HCT116 (cell line): ENCODE results near the gene DNASE1L1. TPM values are rescaled to one million over a fixed set of nuclear protein-coding genes. Genes with fewer than 3 reads are reported as not detected.

Experiments
- ATAC-seq: fragments of 200-7000 bp; cut with Tn5 transposase; 2 replicates; pipeline ENCODE4 v1.9.1; 2020; ENCODE audit warnings: mild to moderate bottlenecking, moderate library complexity
- BruUV-seq: library from RNA; stranded (reverse); fragments of 400-500 nt; replicated peaks from 2 replicates; lab custom pipeline; 2021; lab: Mats Ljungman, UMichigan
- CTCF ChIA-PET: fragments of 300-600 bp; sonication (Branson Sonifier 250); formaldehyde crosslinking; loops from one replicate; lab custom pipeline; 2021; ENCODE audit warnings: antibody characterized with exemption; lab: Charles Lee
- POLR2A ChIA-PET: fragments of 300-600, 350-600 bp; sonication (Branson Sonifier 250); formaldehyde crosslinking; loops from one replicate; lab custom pipeline; 2021; ENCODE audit warnings: antibody characterized with exemption; lab: Charles Lee
- RAD21 ChIA-PET, 2 experiments: fragments of 300-600 bp; sonication (Branson Sonifier 250); formaldehyde crosslinking; loops; one replicate each; lab custom pipeline; 2023; ENCODE audit warnings: low total read pairs in 2 of 2; ENCODE audit not compliant: uncharacterized antibody in 2 of 2, unreplicated experiment in 2 of 2, low non-redundant PET in 1 of 2; lab: Charles Lee
- DNase-seq: peaks from one replicate; pipeline ENCODE4 v3.0.0-alpha.2; 2010; ENCODE audit warnings: low read depth, low spot score
- H2AFZ ChIP-seq: fragments of 200-600 bp; shearing (Covaris generic), sonication (generic); 2 replicates; pipeline ENCODE4 v1.6.1; 2017; ENCODE audit warnings: low read depth, mixed run types, mixed read lengths, antibody characterized with exemption, low read length; ENCODE audit not compliant: poor library complexity, severe bottlenecking
- H3K27ac ChIP-seq: 2 replicates; pipeline ENCODE4 v1.5.1; 2012; ENCODE audit warnings: low read depth, low read length
- H3K27me3 ChIP-seq: fragments of 200-600 bp; sonication (generic); 2 replicates; pipeline ENCODE4 v1.6.1; 2016; ENCODE audit warnings: mixed run types, low read length, mixed read lengths; ENCODE audit not compliant: insufficient read depth
- H3K36me3 ChIP-seq, 2 experiments: fragments of 200-500 bp in 1 of 2; fragments of 200-600 bp in 1 of 2; sonication (Bioruptor generic) in 1 of 2; sonication (generic) in 1 of 2; 2 replicates each; pipeline versions ENCODE4 v1.5.1 to v1.6.1; 2014 to 2016; ENCODE audit warnings: low read length in 2 of 2, inconsistent platforms in 1 of 2, mixed read lengths in 1 of 2, mixed run types in 1 of 2; ENCODE audit not compliant: insufficient read depth in 2 of 2, control insufficient read depth in 1 of 2
- H3K4me1 ChIP-seq, 2 experiments: fragments of 200-600 bp in 1 of 2; sonication (generic) in 1 of 2; 2 replicates each; pipeline versions ENCODE4 v1.5.1 to v1.6.1; 2012 to 2017; ENCODE audit warnings: low read length in 2 of 2, inconsistent platforms in 1 of 2, mild to moderate bottlenecking in 1 of 2, mixed read lengths in 1 of 2, mixed run types in 1 of 2, moderate library complexity in 1 of 2; ENCODE audit not compliant: insufficient read depth in 2 of 2, control insufficient read depth in 1 of 2
- H3K4me2 ChIP-seq: fragments of 200-600 bp; sonication (generic); 2 replicates; pipeline ENCODE4 v1.6.1; 2017; ENCODE audit warnings: mixed run types, low read length, mixed read lengths
- H3K4me3 ChIP-seq, 2 experiments: fragments of 200-600 bp in 1 of 2; sonication (generic) in 1 of 2; replicated peaks in 1 of 2; 2 replicates each; pipeline ENCODE4 v1.5.1; 2011 to 2016; ENCODE audit warnings: low read length in 2 of 2, control low read depth in 1 of 2, low read depth in 1 of 2, mild to moderate bottlenecking in 1 of 2, mixed read lengths in 1 of 2, mixed run types in 1 of 2
- H3K79me2 ChIP-seq: fragments of 200-600 bp; sonication (generic); 2 replicates; pipeline ENCODE4 v1.6.1; 2017; ENCODE audit warnings: mild to moderate bottlenecking, mixed run types, low read length, moderate library complexity, mixed read lengths; ENCODE audit not compliant: insufficient read depth
- H3K9ac ChIP-seq: fragments of 200-600 bp; sonication (generic); 2 replicates; pipeline ENCODE4 v1.6.1; 2016; ENCODE audit warnings: low read length, mixed read lengths
- H3K9me2 ChIP-seq: fragments of 200-600 bp; sonication (generic), shearing (Covaris generic); 2 replicates; pipeline ENCODE4 v1.6.1; 2017; ENCODE audit warnings: mixed run types, mild to moderate bottlenecking, moderate library complexity; ENCODE audit not compliant: insufficient read depth
- H3K9me3 ChIP-seq, 2 experiments: fragments of 200-500 bp in 1 of 2; fragments of 200-600 bp in 1 of 2; sonication (Bioruptor generic) in 1 of 2; sonication (generic) in 1 of 2; 2 replicates each; pipeline ENCODE4 v1.6.1; 2014 to 2017; ENCODE audit warnings: low read length in 2 of 2, mixed read lengths in 2 of 2, inconsistent platforms in 1 of 2, low read depth in 1 of 2, mild to moderate bottlenecking in 1 of 2, mixed run types in 1 of 2, moderate library complexity in 1 of 2; ENCODE audit not compliant: control insufficient read depth in 1 of 2, insufficient read depth in 1 of 2
- H4K20me1 ChIP-seq: fragments of 200-600 bp; sonication (generic), shearing (Covaris generic); 2 replicates; pipeline ENCODE4 v1.6.1; 2017; ENCODE audit warnings: mixed run types, mild to moderate bottlenecking, moderate library complexity; ENCODE audit not compliant: insufficient read depth
- CEBPB ChIP-seq: IDR thresholded peaks from 2 replicates; pipeline ENCODE4 v1.6.1; 2012; ENCODE audit warnings: low read depth
- EGR1 ChIP-seq: IDR thresholded peaks from 2 replicates; pipeline ENCODE4 v1.6.1; 2012; ENCODE audit warnings: low read depth
- ELF1 ChIP-seq: IDR thresholded peaks from 2 replicates; pipeline ENCODE4 v1.6.1; 2012; ENCODE audit warnings: low read depth, borderline replicate concordance
- EZH2 ChIP-seq: fragments of 200-600 bp; sonication (generic); IDR thresholded peaks from 2 replicates; pipeline ENCODE4 v1.6.1; 2017; ENCODE audit warnings: antibody characterized with exemption, mixed run types
- EZH2phosphoT487 ChIP-seq: fragments of 200-600 bp; IDR thresholded peaks from 2 replicates; pipeline ENCODE4 v1.6.1; 2018; ENCODE audit warnings: antibody characterized with exemption, borderline replicate concordance
- POLR2A ChIP-seq: IDR thresholded peaks from 2 replicates; pipeline ENCODE4 v1.7.0; 2011; ENCODE audit warnings: borderline replicate concordance; ENCODE audit not compliant: insufficient read depth, insufficient read length; ENCODE audit errors: extremely low read depth
- POLR2AphosphoS5 ChIP-seq: IDR thresholded peaks from 2 replicates; pipeline ENCODE4 v1.6.1; 2011; ENCODE audit warnings: mild to moderate bottlenecking, low read depth, low read length, moderate library complexity
- REST ChIP-seq: IDR thresholded peaks from 2 replicates; pipeline ENCODE4 v1.6.1; 2012; ENCODE audit warnings: low read depth
- SRF ChIP-seq: IDR thresholded peaks from 2 replicates; pipeline ENCODE4 v1.6.1; 2012; ENCODE audit warnings: low read depth
- TCF7L2 ChIP-seq: IDR thresholded peaks from 2 replicates; pipeline ENCODE4 v1.7.0; 2011; ENCODE audit warnings: borderline replicate concordance, inconsistent platforms; ENCODE audit not compliant: insufficient read depth, insufficient read length; ENCODE audit errors: extremely low read depth
- YY1 ChIP-seq: IDR thresholded peaks from 2 replicates; pipeline ENCODE4 v1.6.1; 2011; ENCODE audit warnings: low read length, low read depth, moderate library complexity, mild to moderate bottlenecking; ENCODE audit not compliant: insufficient replicate concordance; ENCODE audit errors: extremely low read depth
- ZFX ChIP-seq: fragments of 450-650 bp; IDR thresholded peaks from 2 replicates; pipeline ENCODE4 v1.6.1; 2017
- ZNF274 ChIP-seq: fragments of 200-500 bp; sonication (Bioruptor generic); IDR thresholded peaks from 2 replicates; pipeline ENCODE4 v1.6.1; 2014; ENCODE audit warnings: mild to moderate bottlenecking, low read depth, low read length, inconsistent platforms
- intact Hi-C: fragments of 100-400 bp; cut with micrococcal nuclease; formaldehyde crosslinking; loops from 2 replicates; pipeline ENCODE4 v1.10.0; 2022
- total RNA-seq: library from RNA; stranded (reverse); gene quantifications from one replicate; pipeline ENCODE4 v1.2.1, GENCODE V29; 2021; ENCODE audit not compliant: unreplicated experiment

Gene DNASE1L1
- total RNA-seq, 1 experiment from 2014 or later = 16.5 TPM

GRCh38 chrX:154445776-154446175 lies 36.7 kb upstream of the DNASE1L1 start:
- H4K20me1 ChIP-seq = no peaks in the 10 kb centered on the region
- DNase-seq (no peak), ATAC-seq (no peak)
- no peaks in the 10 kb centered on the region for H3K9me3 ChIP-seq
- peaks cover 6 to 16% of the 10 kb centered on the region in 2 experiments; a peak in 3 of 4 replicates for H3K4me1 ChIP-seq
- H3K79me2 ChIP-seq = peaks cover 7% of the 10 kb centered on the region; the same call in 1 of the 2 replicates
- H3K4me2 ChIP-seq = no peak overlapping the region
- ChIA-PET RAD21 (no interaction called here), CTCF (no interaction called here), POLR2A (no interaction called here)
- no peak for TF ChIP-seq REST
- TF ChIP-seq EZH2phosphoT487 = no peak
- H3K4me3 ChIP-seq = no peak overlapping the region
- no peak overlapping the region for H2AFZ ChIP-seq
- no TSS peak for BruUV-seq
- H3K27ac ChIP-seq = no peak overlapping the region
- no peaks in the 10 kb centered on the region for H3K27me3 ChIP-seq
- no peaks in the 10 kb centered on the region; a peak in 1 of 4 replicates for H3K36me3 ChIP-seq
- intact Hi-C loops = no loop called here
- no peak overlapping the region for H3K9ac ChIP-seq
- no peaks in the 10 kb centered on the region for H3K9me2 ChIP-seq

DNA sequence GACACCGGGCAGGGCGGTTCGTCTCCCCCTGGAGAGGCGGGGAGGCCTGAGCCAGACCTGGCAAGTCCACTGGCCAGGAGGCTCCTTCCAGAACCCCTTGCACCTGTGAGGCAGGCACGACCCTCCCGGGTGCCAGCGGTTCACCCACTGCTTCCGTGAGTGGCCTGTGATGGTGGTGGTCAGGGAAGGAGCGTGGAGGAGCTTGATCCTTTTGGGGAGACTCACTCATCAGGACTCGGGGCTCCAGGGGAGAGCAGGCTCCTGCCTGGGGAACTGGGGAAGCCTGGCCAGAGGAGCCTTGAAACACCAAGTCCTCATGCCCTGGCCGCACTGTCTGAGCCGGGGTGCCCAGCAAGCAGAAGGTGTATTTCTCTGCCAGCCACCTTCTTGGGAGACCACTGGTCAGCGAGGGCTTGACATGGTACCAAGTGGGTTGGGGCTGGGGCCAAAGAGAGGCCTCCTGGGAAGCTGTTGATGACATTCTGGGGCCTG lies 35.7 kb upstream of the DNASE1L1 start:
- peaks cover 6 to 16% of the 10 kb centered on the region in 2 experiments; a peak in 3 of 4 replicates for H3K4me1 ChIP-seq
- peaks cover 13% of the 10 kb centered on the region for H3K79me2 ChIP-seq
- intact Hi-C loops = loop anchor here (5.0 kb wide), 1 partner anchor 32 kb away; the partner anchor contains the start of gene LAGE3
- peak overlapping the region; percentile 59 to 68 for H3K4me3 ChIP-seq
- peak overlapping the region; percentile 70 for H3K27ac ChIP-seq
- ATAC-seq (peak; percentile 17), DNase-seq (no peak)
- H3K9me2 ChIP-seq = no peaks in the 10 kb centered on the region
- peak overlapping the region; percentile 81 for H3K4me2 ChIP-seq
- no peaks in the 10 kb centered on the region for H4K20me1 ChIP-seq
- H3K36me3 ChIP-seq = no peaks in the 10 kb centered on the region; a peak in 1 of 4 replicates
- no peaks in the 10 kb centered on the region for H3K9me3 ChIP-seq
- BruUV-seq = no TSS peak
- ChIA-PET POLR2A (no interaction called here), RAD21 (no interaction called here), CTCF (no interaction called here)
- no peaks in the 10 kb centered on the region for H3K27me3 ChIP-seq
- H3K9ac ChIP-seq = peak overlapping the region; percentile 79
- H2AFZ ChIP-seq = no peak overlapping the region
- TF ChIP-seq ZFX (no peak; the same call in 1 of the 2 replicates), POLR2A (no peak), ZNF274 (no peak), YY1 (no peak), CEBPB (no peak), ELF1 (no peak), EGR1 (no peak), EZH2 (no peak), REST (no peak), SRF (no peak), POLR2AphosphoS5 (no peak), TCF7L2 (no peak)
